WTC11 (cell line): ENCODE results near the gene NUDT19. TPM values are rescaled to one million over a fixed set of nuclear protein-coding genes. Genes with fewer than 3 reads are reported as not detected.

Experiments
- ATAC-seq: fragments of 200-7000 bp; cut with Tn5 transposase; 2 replicates; pipeline ENCODE4 v1.10.0; 2021; ENCODE audit warnings: mild to moderate bottlenecking, moderate library complexity
- CTCF ChIA-PET: fragments of 300-600 bp; sonication (Branson Sonifier 250); formaldehyde crosslinking; loops from one replicate; lab custom pipeline; 2021; ENCODE audit warnings: antibody characterized with exemption; lab: Charles Lee
- POLR2A ChIA-PET: fragments of 350-600 bp; sonication (Branson Sonifier 250); formaldehyde crosslinking; loops from one replicate; lab custom pipeline; 2021; ENCODE audit warnings: antibody characterized with exemption; lab: Charles Lee
- DNase-seq: peaks from one replicate; pipeline ENCODE4 v3.0.0; 2021; ENCODE audit warnings: low spot score
- H3K27ac Mint-ChIP-seq: 2 replicates; pipeline ENCODE4 v1.8.0; 2021; ENCODE audit warnings: mixed read lengths
- H3K27me3 Mint-ChIP-seq: 2 replicates; pipeline ENCODE4 v1.8.0; 2021; ENCODE audit warnings: low read depth, mild to moderate bottlenecking, moderate library complexity, mixed read lengths
- H3K36me3 Mint-ChIP-seq: 2 replicates; pipeline ENCODE4 v1.8.0; 2021; ENCODE audit warnings: mixed read lengths
- H3K4me1 Mint-ChIP-seq: 2 replicates; pipeline ENCODE4 v1.8.0; 2022; ENCODE audit warnings: mixed read lengths
- H3K4me3 Mint-ChIP-seq: 2 replicates; pipeline ENCODE4 v1.8.0; 2021; ENCODE audit warnings: mild to moderate bottlenecking, moderate library complexity, mixed read lengths
- H3K9me3 Mint-ChIP-seq: 2 replicates; pipeline ENCODE4 v1.8.0; 2021; ENCODE audit warnings: mixed read lengths
- ATF2 ChIP-seq: sonication (generic); formaldehyde crosslinking; IDR thresholded peaks from 2 replicates; pipeline ENCODE4 v1.8.1; 2022; ENCODE audit warnings: low read depth, missing genetic modification reagents, borderline replicate concordance
- E2F1 ChIP-seq: sonication (generic); formaldehyde crosslinking; IDR thresholded peaks from 2 replicates; pipeline ENCODE4 v1.8.0; 2022; ENCODE audit warnings: mild to moderate bottlenecking, missing genetic modification reagents
- ERG ChIP-seq: fragments of 250-450 bp; sonication (Bioruptor Pico); IDR thresholded peaks from 2 replicates; pipeline ENCODE4 v1.8.0; 2021; ENCODE audit warnings: mild to moderate bottlenecking
- ESRRA ChIP-seq: sonication (generic); formaldehyde crosslinking; IDR thresholded peaks from 2 replicates; pipeline ENCODE4 v1.8.1; 2022; ENCODE audit warnings: mild to moderate bottlenecking, missing genetic modification reagents, borderline replicate concordance
- ETV6 ChIP-seq: sonication (generic); formaldehyde crosslinking; IDR thresholded peaks from 2 replicates; pipeline ENCODE4 v1.8.1; 2022; ENCODE audit warnings: mild to moderate bottlenecking, missing genetic modification reagents
- KAT7 ChIP-seq: sonication (generic); formaldehyde crosslinking; IDR thresholded peaks from 2 replicates; pipeline ENCODE4 v1.8.1; 2023; ENCODE audit warnings: missing genetic modification reagents, mild to moderate bottlenecking, borderline replicate concordance
- MAX ChIP-seq: sonication (generic); formaldehyde crosslinking; IDR thresholded peaks from 2 replicates; pipeline ENCODE4 v1.8.0; 2022; ENCODE audit warnings: mild to moderate bottlenecking, missing genetic modification reagents
- NFATC4 ChIP-seq: fragments of 250-450 bp; sonication (Bioruptor Pico); IDR thresholded peaks from 2 replicates; pipeline ENCODE4 v1.9.0; 2021; ENCODE audit warnings: mild to moderate bottlenecking
- PRDM15 ChIP-seq: sonication (generic); formaldehyde crosslinking; IDR thresholded peaks from 2 replicates; pipeline ENCODE4 v1.8.0; 2022; ENCODE audit warnings: missing genetic modification reagents
- TEAD4 ChIP-seq: sonication (generic); formaldehyde crosslinking; IDR thresholded peaks from 2 replicates; pipeline ENCODE4 v1.8.0; 2022; ENCODE audit warnings: mild to moderate bottlenecking, missing genetic modification reagents
- USF1 ChIP-seq: sonication (generic); formaldehyde crosslinking; IDR thresholded peaks from 2 replicates; pipeline ENCODE4 v1.8.0; 2022; ENCODE audit warnings: mild to moderate bottlenecking, missing genetic modification reagents
- USF2 ChIP-seq: sonication (generic); formaldehyde crosslinking; IDR thresholded peaks from 2 replicates; pipeline ENCODE4 v1.8.1; 2023; ENCODE audit warnings: mild to moderate bottlenecking, missing genetic modification reagents, moderate library complexity
- ZBTB21 ChIP-seq: sonication (generic); formaldehyde crosslinking; IDR thresholded peaks from 2 replicates; pipeline ENCODE4 v1.8.1; 2023; ENCODE audit warnings: mild to moderate bottlenecking, missing genetic modification reagents, borderline replicate concordance
- ZMAT4 ChIP-seq: fragments of 250-450 bp; sonication (Bioruptor Pico); IDR thresholded peaks from 2 replicates; pipeline ENCODE4 v1.9.0; 2021; ENCODE audit warnings: mild to moderate bottlenecking
- ZNF219 ChIP-seq: sonication (generic); formaldehyde crosslinking; IDR thresholded peaks from 2 replicates; pipeline ENCODE4 v1.8.0; 2023; ENCODE audit warnings: missing genetic modification reagents, mild to moderate bottlenecking, borderline replicate concordance
- ZNF232 ChIP-seq: sonication (generic); formaldehyde crosslinking; IDR thresholded peaks from 2 replicates; pipeline ENCODE4 v1.8.0; 2022; ENCODE audit warnings: mild to moderate bottlenecking, missing genetic modification reagents
- ZNF396 ChIP-seq: fragments of 250-450 bp; sonication (Bioruptor Pico); IDR thresholded peaks from 2 replicates; pipeline ENCODE4 v1.8.0; 2021; ENCODE audit warnings: mild to moderate bottlenecking, moderate library complexity, borderline replicate concordance
- ZNF532 ChIP-seq: fragments of 250-450 bp; sonication (Bioruptor Pico); IDR thresholded peaks from 2 replicates; pipeline ENCODE4 v1.9.0; 2021; ENCODE audit warnings: mild to moderate bottlenecking, borderline replicate concordance
- ZNF671 ChIP-seq: fragments of 250-450 bp; sonication (Bioruptor Pico); IDR thresholded peaks from 2 replicates; pipeline ENCODE4 v1.8.0; 2021; ENCODE audit warnings: mild to moderate bottlenecking
- total RNA-seq: library from RNA; stranded (reverse); gene quantifications from 3 replicates; pipeline ENCODE4 v1.2.3, GENCODE V29; 2021

The NUDT19 gene
- total RNA-seq, 1 experiment from 2014 or later = 2.4 TPM

- TF ChIP-seq MAX (CRISPR knock-in tag) (peak; percentile 31; the same call in 1 of the 2 replicates), ESRRA (CRISPR knock-in tag) (no peak), PRDM15 (no peak), TEAD4 (CRISPR knock-in tag) (no peak), ERG (CRISPR knock-in tag) (no peak), ZNF232 (CRISPR knock-in tag) (no peak)
Observed at GRCh38 chr19:32674931-32675719, 16.5 kb upstream of the NUDT19 start, which contains the start of gene ANKRD27 (continued).

- DNase-seq (peak; percentile 65), ATAC-seq (peak; percentile 28)
- Mint-ChIP-seq H3K27me3 (peaks cover 41% of the 10 kb centered on the region), H3K9me3 (no peaks in the 10 kb centered on the region), H3K4me3 (peak within 1 kb of the TSS; percentile 66), H3K36me3 (no peaks in the 10 kb centered on the region; the same call in 1 of the 2 replicates), H3K4me1 (peaks cover 23% of the 10 kb centered on the region), H3K27ac (no peak within 1 kb of the TSS)
- POLR2A ChIA-PET = no interaction called here
- CTCF ChIA-PET = interaction anchor here (1.0 to 1.8 kb wide), 4 partner anchors 24 to 501 kb away, joined by 3 to 6 read pairs (median 3); partner anchors contain the start of gene TDRD12
- TF ChIP-seq USF1 (peak; percentile 76), NFATC4 (no peak), ATF2 (CRISPR knock-in tag) (no peak), ETV6 (CRISPR knock-in tag) (no peak), ZNF232 (CRISPR knock-in tag) (no peak), ZNF219 (CRISPR knock-in tag) (no peak), USF2 (CRISPR knock-in tag) (peak; percentile 85), ZBTB21 (no peak), ZNF532 (CRISPR knock-in tag) (no peak), ZMAT4 (CRISPR knock-in tag) (no peak), ZNF671 (CRISPR knock-in tag) (no peak), MAX (CRISPR knock-in tag) (no peak), E2F1 (CRISPR knock-in tag) (no peak), ZNF396 (CRISPR knock-in tag) (no peak), KAT7 (CRISPR knock-in tag) (no peak)
Observed at GRCh38 chr19:32675720-32676185, 15.9 kb upstream of the NUDT19 start, which contains the start of gene RGS9BP. RGS9BP (plus strand) TSS chr19:32675848; CDS start chr19:32676264, 416 bp downstream.
